ENCODE data around the gene SYNE1. TPM values are rescaled to one million over a fixed set of nuclear protein-coding genes. Genes with fewer than 3 reads are reported as not detected.
"Not testable (repeated sequence)": the region's sequence is repeated elsewhere in the genome, so short reads cannot be mapped to it uniquely, and the experiment has no call there.

Gene SYNE1
- total RNA-seq, 1 donor from 2014 or later: 103 TPM

DNA sequence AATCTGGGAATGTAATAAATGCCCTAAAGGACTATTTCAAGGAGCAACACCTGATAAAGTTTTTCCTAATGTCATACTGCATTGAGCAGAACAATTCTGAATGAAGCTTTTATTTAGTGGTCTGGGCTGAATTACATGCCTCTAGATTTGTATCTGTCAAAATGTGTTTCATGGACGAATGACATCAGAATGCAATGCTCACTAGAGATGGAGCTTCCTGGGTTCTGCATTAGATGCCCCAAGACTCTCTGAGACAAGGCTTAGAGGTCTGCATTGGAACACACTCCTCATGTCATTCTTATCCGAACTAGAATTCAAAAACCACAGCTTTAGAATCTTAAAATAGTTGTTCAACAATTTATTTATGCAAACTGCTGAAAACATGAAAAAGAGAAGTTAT lies 62.0 kb downstream of the SYNE1 start:
- intact Hi-C loops (cut with DNase I): no loop called here
- DNase-seq (ENCODE audit: low spot score): no peak

- no peak for DNase-seq (ENCODE audit: low spot score)
- intact Hi-C loops (cut with DNase I): no loop called here
These were observed 63.4 kb downstream of the SYNE1 start for GRCh38 chr6:152573762-152574161.

DNA sequence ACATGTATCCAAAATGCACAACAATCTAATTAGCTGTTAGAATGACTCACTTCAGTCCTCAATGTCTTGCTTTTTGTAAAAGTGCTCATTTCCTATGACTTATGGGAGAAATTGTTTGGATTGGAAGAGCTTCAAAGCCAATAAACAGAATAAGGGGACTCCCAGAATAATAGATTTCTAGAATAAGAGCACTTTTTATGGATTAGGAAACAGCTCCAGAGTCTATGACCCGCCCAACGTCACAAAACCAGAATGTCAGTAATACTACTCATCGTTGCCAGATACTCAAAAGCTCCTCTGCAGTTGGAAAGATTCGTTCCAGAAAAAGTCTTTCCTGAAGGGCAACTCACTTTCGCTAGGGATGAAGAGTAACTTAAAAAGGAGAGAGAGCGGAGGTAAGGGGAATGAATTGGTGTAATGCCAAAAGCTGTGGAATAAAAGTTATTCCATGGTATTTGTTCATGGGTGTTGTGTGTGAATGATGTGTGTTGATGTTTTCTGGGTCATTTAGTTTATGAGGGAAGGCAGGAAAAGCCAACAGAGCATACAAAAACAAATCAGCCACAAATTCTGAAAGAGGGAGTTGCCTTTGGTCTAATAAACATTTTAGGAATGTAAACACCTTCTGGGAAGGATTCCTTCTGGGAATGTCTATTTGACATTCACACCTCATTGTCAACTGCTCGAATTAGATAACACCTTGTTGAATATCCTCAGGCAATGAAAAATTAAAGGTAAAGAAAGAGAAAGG lies 64.6 kb downstream of the SYNE1 start:
- intact Hi-C loops (cut with DNase I): no loop called here
- DNase-seq (ENCODE audit: low spot score): no peak

GRCh38 chr6:152571943-152572337 lies 65.2 kb downstream of the SYNE1 start:
- DNase-seq (ENCODE audit: low spot score): no peak
- intact Hi-C loops (cut with DNase I): no loop called here

DNA sequence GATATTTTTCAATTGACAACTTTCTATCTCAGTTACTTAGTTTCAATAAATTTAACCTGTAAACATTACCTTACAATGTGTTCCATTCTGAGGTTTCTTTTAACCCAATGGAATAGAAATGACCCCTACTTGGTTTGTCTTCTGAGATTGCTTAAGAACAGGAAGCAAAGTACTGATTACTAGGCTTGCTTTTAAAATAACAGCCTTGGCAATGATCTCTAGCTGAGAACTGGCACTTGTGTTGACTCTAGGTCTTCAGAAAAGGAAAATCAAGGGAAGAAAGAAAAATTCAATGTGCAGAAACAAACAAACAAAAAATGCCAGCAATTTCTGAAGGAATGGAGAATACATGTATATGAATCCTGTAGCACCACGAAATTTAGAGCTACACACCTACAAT lies 66.1 kb downstream of the SYNE1 start:
- intact Hi-C loops (cut with DNase I): no loop called here
- no peak for DNase-seq (ENCODE audit: low spot score)

GRCh38 chr6:152566103-152566875 lies 70.9 kb downstream of the SYNE1 start:
- no peak for DNase-seq (ENCODE audit: low spot score)
- intact Hi-C loops (cut with DNase I): no loop called here

DNA sequence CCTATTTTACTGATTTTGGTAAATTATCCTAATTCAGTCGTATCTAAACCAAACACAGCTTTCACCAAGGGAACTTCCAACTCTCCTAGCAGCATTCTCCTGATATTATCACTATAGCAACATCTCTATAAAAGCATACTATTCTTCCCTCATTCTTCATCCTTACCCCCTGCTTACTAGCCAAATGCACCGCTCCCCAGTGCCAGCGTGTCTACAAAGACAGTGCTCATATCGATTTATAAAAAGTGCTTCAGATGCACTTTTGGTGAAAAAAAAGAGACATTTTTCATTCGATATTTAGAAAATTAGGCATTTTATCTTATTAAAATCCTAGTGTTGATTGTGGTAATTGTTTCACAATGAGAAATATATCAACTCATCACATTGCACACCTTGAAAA lies 74.0 kb downstream of the SYNE1 start:
- intact Hi-C loops (cut with DNase I): no loop called here
- DNase-seq (ENCODE audit: low spot score): no peak

DNA sequence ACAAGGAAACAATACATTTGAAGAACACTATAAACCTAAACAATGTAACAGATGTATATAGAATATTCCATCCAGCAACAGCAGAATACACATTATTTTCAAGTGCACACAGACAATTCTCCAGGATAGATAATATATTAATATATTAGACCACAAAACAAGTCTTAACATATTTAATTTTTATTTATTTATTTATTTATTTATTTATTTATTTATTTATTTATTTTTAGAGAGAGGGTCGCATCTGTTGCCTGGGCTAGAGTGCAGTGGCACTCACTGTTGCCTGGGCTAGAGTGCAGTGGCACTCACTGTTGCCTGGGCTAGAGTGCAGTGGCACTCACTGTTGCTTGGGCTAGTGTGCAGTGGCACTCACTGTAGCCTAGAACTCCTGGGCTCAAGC lies 78.4 kb downstream of the SYNE1 start:
- intact Hi-C loops (cut with DNase I); DNase-seq (ENCODE audit: low spot score): not testable (repeated sequence)

DNA sequence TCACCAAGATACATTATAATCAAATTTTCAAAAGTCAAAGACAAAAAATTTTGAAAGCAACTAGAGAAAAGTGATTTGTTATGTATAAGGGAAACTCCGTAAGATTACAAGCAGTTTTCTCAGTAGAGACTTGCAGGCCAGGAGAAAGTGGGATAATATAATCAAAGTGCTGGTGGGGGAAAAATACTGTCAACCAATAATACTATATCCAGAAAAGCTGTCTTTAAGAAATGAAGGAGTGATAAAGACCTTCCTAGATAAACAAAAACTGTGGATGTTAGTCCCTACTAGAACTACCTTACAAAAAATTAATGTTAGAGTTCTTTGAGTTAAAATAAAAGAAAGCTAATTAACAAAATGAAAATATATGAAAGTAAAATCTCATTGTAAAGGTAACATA lies 79.7 kb downstream of the SYNE1 start:
- intact Hi-C loops (cut with DNase I): no loop called here
- DNase-seq (ENCODE audit: low spot score): no peak

DNA sequence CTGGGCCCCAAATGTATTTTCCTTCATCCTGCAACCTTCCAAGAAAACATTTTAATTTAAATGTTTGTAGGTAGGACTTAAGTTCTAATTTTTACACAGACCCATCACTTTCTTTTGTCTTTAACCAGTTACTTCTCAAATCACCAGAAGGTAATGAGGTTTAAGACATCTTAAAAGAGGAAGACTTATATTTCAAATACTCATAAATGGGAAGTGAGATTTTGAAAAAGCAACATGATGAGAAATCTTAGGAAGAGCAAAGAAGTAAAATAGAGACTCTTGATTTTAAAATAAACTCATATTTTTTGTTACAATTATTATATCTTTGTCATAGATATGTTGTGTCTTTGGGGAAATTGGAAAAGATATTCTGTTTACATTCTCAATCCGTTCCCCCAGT lies 82.3 kb downstream of the SYNE1 start:
- intact Hi-C loops (cut with DNase I): no loop called here
- no peak for DNase-seq (ENCODE audit: low spot score)

DNA sequence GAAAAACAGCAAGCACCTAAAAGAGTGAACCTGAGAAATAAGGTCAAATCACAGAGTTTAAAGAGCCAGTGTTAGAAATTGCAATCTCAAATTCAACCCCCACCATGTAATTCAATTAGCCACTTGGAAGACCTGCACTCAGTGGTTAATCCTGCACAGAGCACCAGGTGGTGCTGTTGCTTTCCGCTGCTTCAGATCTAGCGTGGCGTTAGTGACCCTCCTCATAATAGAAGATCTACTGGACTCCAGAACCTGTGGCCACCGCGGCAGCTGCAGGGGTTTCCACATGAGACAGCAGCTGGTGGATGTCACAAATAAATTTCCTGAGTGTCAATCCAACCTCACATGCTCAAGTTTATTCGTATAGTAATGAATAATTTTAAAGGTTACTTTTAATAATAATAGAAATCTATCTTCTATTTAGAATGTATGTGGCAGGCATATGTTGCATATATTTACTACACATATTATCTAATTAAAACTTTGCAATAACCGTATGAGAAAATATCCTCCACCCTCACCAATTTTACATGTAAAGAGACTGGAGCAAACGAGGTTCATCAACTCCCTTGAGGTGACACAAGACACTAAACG lies 84.4 kb downstream of the SYNE1 start:
- intact Hi-C loops (cut with DNase I): loop anchor here (1.0 kb wide), 1 partner anchor 91 kb away; no protein-coding TSS in a partner anchor

GRCh38 chr6:152543519-152543918 lies 93.6 kb downstream of the SYNE1 start:
- intact Hi-C loops (cut with DNase I): no loop called here
- DNase-seq (ENCODE audit: low spot score): no peak

More for the DNA sequence above, 84.4 kb downstream of the SYNE1 start:
- peak; percentile 86 for DNase-seq (ENCODE audit: low spot score)

DNA sequence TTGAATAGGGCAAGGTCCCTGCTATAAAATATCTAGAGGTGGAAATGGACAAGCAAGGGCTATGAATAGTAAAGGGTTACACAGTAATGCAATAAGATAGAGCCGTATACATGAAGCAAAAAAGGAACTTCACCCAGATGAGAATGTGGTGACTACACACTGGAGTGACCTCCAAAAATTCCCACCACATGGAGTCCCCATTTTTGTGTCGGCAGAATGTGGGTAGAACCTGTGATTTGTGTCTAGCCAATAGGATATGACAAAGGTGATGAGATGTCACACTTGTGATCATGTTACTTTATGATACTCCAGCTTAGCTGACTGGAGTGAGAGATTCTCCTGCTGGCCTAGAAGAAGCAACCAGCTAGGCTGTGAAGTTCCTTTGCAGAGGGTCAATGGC lies 96.8 kb downstream of the SYNE1 start:
- intact Hi-C loops (cut with DNase I): no loop called here

GRCh38 chr6:152534541-152534940 lies 102.6 kb downstream of the SYNE1 start:
- intact Hi-C loops (cut with DNase I): no loop called here
- no peak for DNase-seq (ENCODE audit: low spot score)

More for the DNA sequence above, 96.8 kb downstream of the SYNE1 start:
- no peak for DNase-seq (ENCODE audit: low spot score)

DNA sequence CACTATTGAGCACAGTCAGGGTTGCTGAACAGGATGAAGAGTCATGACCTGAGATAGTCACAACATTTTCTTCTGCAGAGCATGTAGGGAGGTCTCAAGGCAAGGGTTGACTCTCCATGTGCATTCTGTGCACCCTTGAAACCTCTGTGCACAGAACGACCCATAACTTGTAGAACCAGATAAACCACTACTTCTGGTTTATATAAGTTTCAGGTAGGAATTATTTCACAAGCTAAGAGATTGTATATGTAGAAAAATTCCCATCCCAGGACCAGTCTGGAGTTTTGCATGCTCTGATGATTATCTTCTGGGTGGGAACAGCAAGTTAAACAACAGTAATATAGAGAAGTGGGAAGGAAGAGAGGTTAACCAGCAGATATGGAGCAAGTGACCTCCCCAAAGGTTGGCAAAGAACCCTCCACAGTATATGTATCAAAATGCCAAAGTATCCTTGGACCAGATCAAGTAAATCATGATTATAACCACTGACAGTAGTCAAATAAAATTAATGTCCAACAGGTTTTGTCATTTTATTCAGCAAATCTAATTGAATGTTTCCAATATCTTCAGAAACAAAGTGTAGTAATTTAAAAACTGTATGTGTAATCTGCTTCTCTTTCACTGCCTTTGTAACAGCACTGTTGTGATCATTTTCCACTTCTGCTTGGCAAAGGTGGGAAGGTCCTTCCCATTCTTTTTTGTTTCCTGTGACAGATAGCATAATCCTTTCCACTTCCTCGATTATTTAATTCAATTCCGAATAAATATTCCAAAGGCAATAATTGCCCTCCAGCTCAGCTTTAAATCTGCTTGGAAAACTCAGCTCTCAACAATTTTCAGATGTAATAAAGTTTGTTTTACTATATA lies 104.4 kb downstream of the SYNE1 start:
- intact Hi-C loops (cut with DNase I): no loop called here
- DNase-seq (ENCODE audit: low spot score): no peak

GRCh38 chr6:152531659-152532058 lies 105.5 kb downstream of the SYNE1 start:
- intact Hi-C loops (cut with DNase I): no loop called here
- DNase-seq (ENCODE audit: low spot score): no peak

DNA sequence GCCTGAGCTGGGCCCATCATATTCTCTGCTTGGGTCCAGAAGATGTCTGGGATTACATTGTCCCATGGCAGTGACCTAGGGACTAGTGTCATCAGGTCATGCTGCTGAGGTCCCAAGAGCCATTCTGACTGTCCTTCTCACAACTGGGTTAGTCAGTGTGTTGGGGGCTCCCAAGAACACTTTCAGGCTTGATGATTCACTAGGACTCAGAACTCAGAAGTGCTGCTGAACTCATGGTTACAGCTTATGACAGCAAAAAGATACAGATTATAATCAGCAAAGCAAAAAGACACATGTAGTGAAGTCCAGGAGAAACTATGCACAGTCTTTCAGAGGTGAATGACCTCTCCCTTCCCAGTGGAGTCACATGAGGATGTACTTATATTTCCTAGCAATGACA lies 107.8 kb downstream of the SYNE1 start:
- intact Hi-C loops (cut with DNase I): no loop called here
- DNase-seq (ENCODE audit: low spot score): no peak

- DNase-seq (ENCODE audit: low spot score); intact Hi-C loops (cut with DNase I): not testable (repeated sequence)
These were observed 123.0 kb downstream of the SYNE1 start for GRCh38 chr6:152514120-152514519.

DNA sequence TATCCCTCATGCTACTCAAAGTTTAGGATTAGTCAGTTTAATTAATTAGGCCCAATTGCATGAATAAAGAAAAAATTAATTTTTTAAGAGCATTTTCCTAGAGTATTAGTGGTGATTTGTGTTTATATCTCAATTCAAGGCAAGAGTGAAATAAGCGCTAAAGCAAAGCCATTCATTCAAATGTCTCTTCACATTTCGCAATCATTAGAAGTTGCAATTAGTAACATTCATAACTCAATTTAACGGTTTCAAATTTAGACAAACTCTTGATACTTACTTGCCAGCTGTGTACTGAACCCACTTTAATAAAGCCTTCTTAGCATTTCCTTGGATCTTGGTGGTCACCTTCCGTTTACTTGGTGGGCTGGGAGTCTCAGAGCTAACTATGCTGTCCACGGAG lies 127.2 kb downstream of the SYNE1 start:
- DNase-seq (ENCODE audit: low spot score): no peak
- intact Hi-C loops (cut with DNase I): no loop called here

DNA sequence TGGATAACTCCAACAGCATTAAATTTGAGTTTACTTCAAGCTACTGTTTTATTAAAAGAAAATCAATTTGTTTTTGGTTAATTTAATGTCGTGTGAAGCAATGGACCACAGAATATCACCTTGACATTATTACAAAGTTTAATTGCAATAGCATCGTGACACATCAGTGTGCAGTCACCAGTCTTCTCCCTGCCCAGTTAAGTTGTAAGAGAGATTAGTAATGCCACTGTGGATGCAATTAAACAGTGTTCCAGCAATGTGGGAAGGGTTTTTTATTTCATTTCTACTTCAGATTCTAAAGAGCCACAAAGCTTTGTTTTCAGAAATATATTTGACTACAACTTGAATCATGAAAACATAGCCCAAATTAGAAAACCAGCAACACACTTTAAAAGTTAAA lies 128.7 kb downstream of the SYNE1 start:
- intact Hi-C loops (cut with DNase I): no loop called here
- DNase-seq (ENCODE audit: low spot score): no peak
